Measurements from ENCODE around the gene CCDC200.

DNA sequence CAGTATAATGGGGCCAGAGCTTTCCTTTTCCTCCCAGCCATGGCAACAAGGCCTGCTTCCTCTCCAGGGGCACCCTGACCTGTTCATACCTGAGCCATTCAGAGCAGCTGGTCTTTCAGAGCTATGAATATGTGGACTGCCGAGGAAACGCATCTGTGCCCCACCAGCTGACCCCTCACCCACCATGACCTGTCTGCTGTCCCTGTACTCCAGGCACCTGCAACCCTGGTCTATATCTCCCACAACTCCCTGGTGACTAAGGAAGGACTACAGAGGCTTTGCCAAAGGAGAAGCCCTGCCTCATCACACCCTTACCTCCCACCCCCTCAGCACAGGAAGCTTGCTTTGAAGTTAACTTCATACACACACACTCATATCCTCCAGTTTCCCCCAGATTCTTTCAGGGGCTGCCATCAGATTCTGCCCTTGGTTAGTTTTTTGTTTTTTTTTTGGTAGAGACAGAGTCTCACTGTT is 10.8 kb downstream of the CCDC200 start:
- TF ChIP-seq, protein P1, sequence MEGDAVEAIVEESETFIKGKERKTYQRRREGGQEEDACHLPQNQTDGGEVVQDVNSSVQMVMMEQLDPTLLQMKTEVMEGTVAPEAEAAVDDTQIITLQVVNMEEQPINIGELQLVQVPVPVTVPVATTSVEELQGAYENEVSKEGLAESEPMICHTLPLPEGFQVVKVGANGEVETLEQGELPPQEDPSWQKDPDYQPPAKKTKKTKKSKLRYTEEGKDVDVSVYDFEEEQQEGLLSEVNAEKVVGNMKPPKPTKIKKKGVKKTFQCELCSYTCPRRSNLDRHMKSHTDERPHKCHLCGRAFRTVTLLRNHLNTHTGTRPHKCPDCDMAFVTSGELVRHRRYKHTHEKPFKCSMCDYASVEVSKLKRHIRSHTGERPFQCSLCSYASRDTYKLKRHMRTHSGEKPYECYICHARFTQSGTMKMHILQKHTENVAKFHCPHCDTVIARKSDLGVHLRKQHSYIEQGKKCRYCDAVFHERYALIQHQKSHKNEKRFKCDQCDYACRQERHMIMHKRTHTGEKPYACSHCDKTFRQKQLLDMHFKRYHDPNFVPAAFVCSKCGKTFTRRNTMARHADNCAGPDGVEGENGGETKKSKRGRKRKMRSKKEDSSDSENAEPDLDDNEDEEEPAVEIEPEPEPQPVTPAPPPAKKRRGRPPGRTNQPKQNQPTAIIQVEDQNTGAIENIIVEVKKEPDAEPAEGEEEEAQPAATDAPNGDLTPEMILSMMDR (IDR thresholded peaks at IDR 0.05; ENCODE audit: poor library complexity), result no peak
- TF ChIP-seq EZH2 (IDR thresholded peaks at IDR 0.05; ENCODE audit: borderline replicate concordance), result no peak

All from hepatocyte (in vitro differentiated cells).